EH (cell line): ENCODE data around the gene PET100.

ENCODE experiments used
- DNase-seq: peaks from one replicate; pipeline ENCODE4 v3.0.0-alpha.2; 2015; ENCODE audit warnings: low read depth

Gene PET100, protein sequence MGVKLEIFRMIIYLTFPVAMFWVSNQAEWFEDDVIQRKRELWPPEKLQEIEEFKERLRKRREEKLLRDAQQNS

DNA sequence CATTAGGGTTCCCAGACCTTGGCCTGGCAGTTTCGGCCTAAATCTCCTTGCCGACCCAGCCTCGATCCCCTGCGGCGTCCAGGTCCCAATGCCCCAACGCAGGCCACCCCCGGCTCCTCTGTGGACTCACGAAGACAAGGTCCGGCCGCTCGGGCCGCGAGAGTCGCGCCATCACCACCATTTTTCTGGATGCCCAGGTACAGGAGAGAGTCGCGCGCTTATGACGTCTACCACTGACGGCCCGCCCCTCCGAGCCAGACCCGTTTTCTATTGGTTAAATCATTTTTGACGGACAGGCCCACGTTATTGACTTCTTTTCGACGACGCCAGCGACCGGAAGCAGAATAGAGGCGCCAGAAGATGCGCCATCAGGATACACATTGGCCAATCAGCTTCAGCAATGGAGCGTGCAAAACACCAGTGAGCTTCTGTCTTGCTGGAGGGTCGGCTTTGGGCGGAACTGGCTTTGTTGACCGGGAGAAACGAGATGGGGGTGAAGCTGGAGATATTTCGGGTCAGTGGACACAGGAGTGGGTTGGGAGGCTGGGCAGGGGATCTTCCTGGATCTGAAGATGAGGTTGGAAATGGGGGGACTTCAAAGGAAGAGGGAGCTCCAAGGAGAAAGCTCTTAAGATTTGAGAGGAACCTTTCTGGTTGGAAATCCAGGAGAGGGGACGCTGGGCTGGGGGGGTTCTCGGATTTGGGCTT, at the start of gene PET100, which contains the start of gene XAB2:
Gene PET100 (plus strand): TSS at position 447 of the 708 bp plus-strand sequence. CDS start 41 bp downstream, at position 488.
Gene XAB2 (minus strand): TSS at position 199 of the 708 bp plus-strand sequence. CDS start 18 bp downstream, at position 181.
- peak; percentile 99 for DNase-seq

DNA sequence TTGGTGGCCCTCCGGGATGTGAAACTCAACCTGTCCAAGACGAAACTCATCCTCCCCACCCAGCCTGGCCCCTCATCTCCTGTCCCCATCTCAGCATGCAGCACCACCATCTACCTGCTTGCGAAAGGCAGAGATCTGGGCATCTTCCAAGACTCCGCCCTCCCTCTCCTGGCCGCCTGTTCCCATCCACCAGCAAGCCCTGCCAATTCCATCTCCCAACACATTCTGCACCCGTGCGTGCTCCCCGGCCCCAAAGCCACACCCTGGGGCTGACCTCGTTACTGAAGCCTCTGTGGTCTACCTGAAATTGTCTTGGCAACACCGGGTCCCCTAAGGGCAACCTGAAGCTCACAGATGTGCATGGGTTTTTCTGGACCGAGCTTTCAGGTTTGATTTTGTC, 47.1 kb upstream of the PET100 start:
- no peak for DNase-seq

DNA sequence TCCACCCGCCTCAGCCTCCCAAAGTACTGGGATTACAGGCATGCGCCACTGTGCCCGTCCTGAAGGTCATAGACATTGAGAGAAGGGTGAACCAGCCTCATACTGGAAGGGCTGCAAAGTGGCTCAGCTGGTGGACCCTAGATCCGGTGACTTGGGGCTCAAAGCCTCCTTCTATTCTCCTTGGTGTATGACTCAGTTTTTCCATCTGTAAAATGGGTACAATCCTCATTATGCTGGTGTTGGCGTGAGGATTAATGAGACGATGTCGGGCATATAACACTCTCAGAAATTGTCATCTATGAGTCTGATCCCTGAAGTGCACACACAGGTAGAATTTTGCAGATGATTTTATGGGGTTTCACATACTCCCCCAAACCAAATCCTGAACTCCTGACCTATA, 39.8 kb upstream of the PET100 start:
- DNase-seq: no peak

DNA sequence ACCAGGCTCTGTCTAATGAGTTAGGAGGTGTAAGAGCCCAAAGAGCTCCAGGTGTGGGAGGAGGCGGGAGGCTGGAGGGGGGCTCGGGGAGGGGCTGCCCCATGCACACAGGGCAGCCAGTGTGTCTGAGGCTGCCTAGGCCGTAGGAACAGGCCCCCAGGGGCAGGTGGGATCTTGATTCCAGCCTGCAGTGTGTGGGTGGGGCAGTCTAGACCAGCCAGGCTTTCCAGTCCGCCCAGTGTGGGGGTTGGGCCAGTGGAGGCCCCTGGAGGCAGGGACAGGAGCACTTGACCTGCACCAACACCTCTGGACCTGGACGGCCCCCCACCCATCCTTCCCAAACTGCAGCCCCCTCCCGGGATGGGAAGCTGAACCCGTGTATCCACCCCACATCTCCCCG, 39.3 kb upstream of the PET100 start:
- no peak for DNase-seq

DNA sequence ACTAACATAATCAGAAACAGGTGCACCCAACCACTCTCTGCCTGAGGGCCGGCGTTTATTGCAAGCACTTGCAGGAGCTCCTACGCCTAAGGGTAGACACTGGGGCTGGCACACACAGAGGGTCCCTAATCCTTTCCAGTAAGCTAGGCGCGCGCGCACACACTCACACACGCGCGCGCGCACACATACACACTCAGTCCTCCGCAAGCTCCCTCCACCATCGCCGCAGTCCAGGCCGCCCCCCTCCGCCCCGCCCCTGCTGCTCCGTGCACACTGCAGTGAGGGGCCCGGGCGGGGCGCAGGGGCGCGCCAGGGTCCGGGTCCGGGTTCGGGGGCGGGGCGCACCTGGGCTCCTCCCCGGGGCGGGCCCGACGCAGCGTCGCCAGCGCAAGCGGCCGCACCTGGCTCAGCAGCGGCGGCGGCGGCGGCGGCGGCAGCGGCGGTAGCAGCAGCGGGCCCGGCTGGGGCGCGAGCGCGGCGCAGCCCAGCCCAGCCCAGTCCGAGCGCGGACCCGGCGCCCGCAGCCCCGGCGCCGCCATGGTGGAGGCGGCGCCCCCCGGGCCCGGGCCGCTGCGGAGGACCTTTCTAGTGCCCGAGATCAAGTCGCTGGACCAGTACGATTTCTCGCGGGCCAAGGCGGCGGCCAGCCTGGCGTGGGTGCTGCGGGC, 34.0 kb upstream of the PET100 start, which contains the start of gene CAMSAP3:
Gene CAMSAP3 (plus strand): TSS at position 398 of the 668 bp plus-strand sequence. CDS start 140 bp downstream, at position 538.
- peak; percentile 9 for DNase-seq

DNA sequence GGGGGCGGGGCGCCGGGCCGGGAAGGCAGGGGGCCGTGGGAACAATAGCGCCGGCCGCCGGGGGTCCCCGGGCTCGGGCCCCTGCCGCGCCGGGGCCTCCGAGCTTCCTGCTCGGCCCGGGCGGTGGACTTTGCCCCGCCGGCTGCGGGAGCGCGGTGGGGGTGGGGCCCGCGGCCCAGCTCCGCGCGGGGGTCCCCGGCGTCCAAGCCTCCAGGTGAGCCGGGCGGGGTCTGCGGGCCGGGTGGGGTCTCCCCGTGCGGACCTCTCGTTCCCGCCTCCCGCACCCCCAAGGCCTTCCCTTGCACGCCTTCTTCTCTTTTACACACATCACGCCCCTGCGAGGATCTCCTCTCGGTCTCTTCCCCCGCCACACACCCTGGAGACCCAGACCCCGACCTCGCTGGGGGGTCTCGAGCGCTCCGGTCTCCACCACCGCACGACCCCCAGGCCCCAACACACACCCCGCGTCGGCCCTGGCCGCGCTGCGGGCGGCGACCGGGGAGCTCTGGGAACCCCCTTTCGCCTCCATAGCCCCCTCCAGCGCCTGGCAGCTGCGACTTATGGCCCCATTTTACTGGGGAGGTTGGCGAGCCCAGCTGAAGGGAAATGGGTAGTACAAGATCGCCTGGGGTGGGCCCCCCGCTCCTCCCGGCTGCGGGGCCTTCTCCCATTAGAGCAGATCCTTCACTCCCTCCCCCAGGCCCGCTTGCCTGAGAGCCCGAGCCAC, 33.2 kb upstream of the PET100 start:
- DNase-seq: no peak

DNA sequence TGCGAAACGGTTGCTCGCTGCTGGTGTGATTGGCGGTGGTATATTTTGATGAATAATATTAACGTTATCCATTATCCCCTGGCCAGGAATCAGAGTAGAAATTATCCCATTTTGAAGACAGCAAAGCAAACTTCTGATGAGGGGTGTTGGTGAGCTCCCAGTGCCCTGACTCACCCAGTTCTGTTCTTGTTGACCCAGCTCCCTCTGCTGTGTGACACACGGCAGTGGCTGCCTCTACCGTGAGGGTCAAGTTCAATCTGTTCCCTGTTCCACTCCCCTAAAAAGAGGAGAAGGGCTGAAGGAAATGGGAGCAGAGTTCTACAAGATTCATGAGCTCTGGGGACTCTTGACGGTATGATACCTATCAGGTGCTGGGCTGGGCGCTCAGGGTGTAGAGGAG, 31.9 kb upstream of the PET100 start:
- no peak for DNase-seq

DNA sequence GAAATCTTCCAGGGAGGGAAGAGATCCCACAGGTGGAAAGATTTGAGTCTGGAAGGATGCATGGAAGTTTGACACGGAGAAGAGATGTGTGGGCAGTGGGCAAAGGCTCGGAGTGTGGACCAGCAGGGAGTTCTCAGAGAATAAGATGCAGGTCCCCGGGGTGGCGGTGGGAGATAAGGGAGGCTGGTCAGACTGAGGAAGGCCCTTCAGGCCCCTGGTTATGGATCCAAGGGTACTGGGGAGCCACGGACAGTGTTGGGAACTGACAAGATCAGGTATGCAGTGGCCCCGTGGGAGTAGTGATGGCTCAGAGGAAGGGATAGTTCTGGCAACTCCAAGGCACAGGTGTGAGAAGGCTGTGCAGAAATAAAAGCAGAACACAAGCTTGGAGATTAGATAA, 31.4 kb upstream of the PET100 start:
- no peak for DNase-seq

DNA sequence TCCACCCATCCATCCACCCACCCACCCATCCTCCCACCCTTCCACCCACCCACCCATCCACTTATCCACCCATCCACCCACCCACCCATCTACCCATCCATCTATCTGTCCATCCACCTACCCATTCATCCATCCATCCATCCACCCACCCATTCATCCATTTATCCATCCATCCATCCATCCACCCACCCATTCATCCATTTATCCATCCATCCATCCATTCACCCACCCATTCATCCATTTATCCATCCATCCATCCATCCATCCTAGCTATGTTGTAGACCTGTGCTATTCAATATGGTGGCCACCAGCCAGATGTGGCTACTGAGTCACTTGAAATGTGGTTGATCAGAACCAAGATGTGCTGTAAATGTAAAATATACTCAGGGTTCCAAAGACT, 28.9 kb upstream of the PET100 start:
- DNase-seq: no peak

DNA sequence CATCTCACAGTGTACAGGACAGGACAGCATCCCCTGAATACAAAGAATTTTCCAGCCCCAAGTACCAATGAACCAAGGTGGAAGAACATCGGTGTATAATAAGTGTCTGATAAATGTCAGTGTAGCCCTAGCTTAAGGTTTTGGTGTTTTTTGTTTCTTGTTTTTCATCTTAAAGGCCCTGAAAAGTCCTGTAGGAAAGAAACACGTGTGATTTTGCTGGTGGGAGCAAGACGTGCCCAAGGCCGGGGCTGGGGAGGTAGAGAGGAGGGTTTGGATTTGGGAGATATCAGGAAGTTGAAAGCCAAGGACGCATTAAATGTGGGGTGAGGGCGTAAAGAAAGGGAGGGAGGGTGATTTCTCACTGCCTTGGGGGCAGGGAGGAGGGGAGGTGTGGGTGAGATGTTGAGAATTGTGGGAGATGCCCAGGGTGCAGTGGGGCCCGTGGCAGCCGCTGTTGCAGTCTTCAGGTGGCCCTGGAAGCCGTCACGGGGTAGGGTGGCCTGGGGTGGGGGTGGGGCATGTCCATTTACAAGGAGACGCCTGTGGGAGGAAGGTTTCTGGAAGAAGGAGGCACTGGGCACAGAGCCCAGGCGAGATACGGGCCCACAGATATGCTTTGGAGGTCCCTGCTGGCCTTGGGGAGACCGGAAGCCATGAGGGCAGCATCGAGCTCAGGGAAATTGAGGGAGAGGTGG, 27.2 kb upstream of the PET100 start:
- DNase-seq: no peak

DNA sequence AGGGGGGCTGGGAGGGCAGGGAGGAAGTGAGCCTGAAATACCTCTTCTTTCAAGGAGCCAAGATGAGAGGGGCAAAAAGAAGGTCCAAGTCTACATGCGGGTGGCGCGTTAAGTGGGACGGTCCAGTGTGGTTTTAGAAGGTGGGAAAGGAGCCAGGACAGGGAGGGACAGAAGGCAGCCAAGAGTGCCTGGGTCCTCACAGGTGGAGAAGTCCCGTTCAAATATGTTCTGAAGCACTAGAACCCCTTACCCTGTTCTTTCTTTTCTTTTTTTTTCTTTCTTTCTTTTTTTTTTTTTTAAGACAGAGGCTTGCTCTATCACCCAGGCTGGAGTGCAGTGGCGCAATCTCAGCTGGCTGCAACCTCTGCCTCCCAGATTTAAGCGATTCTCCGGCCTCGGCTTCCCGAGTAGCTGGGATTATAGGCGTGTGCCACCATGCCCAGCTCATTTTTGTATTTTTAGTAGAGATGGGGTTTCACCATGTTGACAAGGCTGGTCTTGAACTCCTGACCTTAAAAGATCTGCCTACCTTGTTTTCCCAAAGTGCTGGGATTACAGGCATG, 26.6 kb upstream of the PET100 start:
- DNase-seq: no peak

DNA sequence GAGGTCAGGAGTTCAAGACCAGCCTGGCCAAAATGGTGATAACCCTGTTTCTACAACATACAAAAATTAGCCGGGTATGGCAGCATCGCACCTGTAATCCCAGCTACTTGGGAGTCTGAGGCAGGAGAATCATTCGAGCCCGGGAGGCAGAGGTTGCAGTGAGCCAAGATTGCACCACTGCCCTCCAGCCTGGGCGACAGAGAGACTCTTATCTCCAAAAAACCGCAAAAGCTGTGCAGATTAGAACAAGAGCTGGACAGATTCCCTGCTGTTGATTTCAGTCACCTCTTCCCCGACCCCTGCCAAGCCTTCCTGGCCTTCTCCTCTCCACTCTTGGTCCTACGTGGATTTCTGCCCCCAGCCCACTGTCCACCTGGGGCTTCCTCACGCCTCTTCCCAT, 25.7 kb upstream of the PET100 start:
- DNase-seq: no peak

DNA sequence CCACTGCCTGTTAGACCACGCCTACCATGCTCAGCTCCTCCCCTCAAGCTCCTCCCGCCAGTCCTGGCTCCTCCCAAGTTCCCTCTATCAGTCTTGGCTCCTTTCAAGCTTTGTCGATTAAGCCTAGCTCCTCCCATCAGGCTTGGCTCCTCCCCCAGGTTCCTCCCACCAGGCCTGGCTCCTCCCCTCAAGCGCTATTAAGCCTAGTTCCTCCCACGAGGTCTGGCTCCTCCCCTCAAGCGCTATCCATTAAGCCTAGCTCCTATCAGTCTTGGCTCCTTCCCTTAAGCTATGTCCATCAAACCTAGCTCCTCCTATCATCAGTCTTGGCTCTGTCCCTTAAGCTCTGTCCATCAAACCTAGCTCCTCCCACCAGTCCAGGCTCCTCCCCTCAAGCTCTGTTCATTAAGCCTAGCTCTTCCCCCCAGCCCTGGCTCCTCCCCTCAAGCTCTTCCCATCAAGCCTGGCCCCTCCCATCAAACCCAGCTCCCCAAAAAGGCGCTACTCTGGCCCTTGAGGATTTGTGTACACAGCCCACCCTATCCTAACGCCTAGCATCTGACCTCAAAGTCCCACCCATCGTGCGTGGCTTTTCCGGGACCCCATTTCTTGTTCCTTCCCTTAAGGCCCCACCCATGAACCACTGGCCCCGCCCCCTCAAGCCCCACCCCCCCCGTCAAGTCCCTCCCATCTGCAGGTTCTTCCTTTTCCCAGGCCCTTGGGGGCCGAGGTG, 23.9 kb upstream of the PET100 start:
- DNase-seq: peak; percentile 24

DNA sequence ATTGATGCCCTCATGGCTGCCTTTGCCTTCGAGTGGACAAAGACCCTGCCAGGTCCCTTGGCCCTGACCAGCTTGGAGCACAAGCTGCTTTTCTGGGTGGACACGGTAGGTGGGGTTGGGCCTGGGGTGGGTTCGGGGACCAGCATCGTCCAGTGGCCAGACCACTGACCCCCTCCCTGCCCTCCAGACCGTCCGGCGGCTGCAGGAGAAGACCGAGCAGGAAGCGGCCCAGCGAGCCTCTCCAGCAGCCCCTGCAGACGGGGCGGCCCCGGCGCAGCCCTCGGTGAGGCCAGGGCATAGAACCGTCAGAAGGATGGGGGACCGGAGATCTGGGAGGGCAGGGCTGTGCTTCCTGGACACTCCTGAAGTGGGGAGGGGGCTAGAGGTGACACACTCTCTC, 23.3 kb upstream of the PET100 start:
- no peak for DNase-seq

DNA sequence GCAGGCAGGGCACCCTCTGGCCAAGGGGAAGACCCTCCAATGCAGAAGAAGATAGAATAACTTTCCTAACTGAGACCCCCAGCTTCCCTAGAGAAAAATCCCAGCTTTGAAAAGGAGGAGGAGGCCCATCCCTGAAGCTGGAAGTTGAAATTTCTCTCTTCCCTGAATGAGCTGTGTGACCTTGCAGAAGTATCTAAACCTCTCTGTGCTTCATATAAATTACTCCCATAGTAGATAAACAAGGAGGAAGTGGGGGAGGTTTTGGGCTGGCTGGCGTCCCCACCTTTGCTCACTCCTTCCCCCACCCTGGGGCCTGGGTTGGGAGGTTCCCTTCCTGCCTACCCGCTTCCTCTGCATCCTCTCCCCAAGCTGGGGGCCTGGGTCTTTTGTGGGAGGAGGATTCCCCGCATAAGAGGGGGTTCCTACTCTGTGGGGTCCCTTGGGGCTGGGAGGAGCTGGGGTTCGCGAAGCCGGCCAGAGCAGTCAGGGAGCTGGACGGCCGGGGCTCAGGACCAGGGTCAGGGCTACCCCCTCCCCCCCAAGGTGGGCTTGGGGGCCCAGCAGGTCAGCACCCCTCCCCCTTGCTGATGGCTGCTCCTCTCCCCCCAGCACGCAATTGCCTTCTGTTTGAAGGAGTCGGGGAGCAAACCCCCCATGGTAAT, 22.2 kb upstream of the PET100 start:
- DNase-seq: no peak

DNA sequence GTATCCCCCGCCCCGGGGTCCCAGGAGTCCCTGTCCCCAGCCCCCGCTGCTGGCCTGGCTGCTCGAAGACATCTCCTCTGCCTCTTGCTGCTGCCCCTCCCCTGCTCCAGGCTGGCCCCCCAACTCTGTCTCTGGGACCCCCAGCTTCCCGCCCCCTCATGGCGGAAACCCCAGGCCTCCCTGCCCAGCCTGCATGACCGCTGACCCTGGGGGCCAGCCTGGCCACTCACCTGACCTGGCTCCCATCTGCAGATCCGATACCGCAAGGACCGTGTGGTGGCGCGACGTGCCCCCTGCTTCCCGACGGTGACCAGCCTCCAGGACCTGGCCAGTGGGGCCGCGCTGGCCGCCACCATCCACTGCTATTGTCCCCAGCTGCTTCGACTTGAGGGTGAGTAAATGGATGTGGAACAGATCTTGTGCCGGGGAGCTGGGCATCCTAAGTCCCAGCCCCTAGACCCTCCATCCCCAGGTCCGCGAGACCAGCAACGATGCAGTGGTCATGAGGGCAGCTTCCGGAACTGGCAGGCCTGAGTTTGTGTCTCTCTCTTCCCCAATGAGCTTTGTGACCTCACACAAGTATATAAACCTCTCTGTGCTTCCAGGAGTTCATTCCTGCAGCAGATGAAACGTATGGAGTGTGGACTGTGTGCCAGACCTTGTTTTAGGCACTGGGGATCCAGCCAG, 21.6 kb upstream of the PET100 start:
- no peak for DNase-seq

DNA sequence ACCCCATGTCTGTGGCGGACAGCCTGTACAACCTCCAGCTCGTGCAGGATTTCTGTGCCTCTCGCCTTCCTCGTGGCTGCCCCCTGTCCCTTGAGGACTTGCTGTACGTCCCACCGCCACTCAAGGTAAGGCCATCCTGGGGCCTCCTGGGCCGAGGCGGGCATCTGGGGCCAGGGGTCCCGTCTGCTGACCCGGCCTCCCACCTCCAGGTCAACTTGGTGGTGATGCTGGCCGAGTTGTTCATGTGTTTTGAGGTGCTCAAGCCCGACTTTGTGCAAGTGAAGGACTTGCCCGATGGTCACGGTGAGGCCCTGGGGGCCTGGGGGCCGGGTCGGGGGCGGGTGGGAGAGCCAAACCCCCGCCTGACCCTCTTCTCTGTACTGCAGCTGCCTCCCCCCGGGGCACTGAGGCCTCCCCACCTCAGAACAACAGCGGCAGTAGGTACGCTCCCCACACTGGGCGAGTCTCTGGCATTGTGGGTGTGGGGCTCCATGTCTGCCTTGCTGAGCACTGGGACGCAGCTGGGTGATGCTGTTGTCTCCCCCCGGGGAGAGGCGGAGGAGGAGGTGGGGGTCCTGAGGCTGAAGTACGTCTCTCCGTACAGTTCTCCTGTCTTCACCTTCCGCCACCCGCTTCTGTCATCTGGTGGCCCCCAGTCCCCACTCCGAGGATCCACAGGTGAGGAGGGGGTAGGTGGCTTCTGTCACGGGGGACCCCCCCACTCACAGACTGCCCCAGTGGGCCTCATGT, 18.9 kb upstream of the PET100 start:
- DNase-seq: no peak

DNA sequence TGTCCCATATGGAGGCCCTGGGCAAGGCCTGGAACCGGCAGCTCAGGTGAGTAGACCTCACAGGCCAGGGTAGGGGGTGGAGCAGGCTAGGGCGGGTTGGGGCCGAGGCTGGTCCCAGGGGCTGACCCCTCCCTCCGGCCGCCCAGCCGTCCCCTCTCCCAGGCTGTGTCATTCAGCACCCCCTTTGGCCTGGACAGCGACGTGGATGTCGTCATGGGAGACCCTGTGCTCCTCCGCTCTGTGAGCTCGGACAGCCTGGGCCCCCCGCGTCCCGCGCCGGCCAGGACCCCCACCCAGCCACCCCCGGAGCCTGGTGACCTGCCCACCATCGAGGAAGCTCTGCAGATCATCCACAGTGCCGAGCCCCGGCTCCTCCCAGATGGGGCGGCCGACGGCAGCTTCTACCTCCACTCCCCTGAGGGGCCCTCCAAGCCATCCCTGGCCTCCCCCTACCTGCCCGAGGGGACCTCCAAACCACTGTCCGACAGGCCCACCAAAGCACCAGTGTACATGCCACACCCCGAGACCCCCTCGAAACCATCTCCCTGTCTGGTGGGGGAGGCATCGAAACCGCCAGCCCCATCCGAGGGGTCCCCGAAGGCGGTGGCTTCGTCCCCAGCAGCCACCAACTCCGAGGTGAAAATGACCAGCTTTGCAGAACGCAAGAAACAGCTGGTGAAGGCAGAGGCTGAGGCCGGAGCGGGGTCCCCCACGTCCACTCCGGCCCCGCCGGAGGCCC, 17.9 kb upstream of the PET100 start:
- DNase-seq: no peak
